PFSK-1 (cell line): ENCODE results near the gene PRR7.

Experiments used
- FOXP2 ChIP-seq: optimal IDR thresholded peaks from 2 replicates; pipeline ENCODE3; 2011; ENCODE audit warnings: borderline replicate concordance, control low read depth, inconsistent platforms; ENCODE audit not compliant: insufficient read depth; ENCODE audit errors: extremely low read length, extremely low read depth
- POLR2AphosphoS5 ChIP-seq: IDR thresholded peaks from 2 replicates; pipeline ENCODE4 v1.6.1; 2012; ENCODE audit warnings: low read depth, mild to moderate bottlenecking, control low read depth, low read length, moderate library complexity
- REST ChIP-seq, 2 experiments: IDR thresholded peaks; 2 replicates each; pipeline versions ENCODE4 v1.6.1 to v1.8.0; 2011 to 2012; ENCODE audit warnings: low read depth in 2 of 2, low read length in 2 of 2, control low read depth in 1 of 2, inconsistent platforms in 1 of 2, mild to moderate bottlenecking in 1 of 2, moderate library complexity in 1 of 2; ENCODE audit not compliant: insufficient read depth in 1 of 2
- SIN3A ChIP-seq: IDR thresholded peaks from 2 replicates; pipeline ENCODE4 v1.6.1; 2012; ENCODE audit warnings: mild to moderate bottlenecking, low read length, moderate library complexity, borderline replicate concordance; ENCODE audit not compliant: insufficient read depth
- TAF1 ChIP-seq: IDR thresholded peaks from 2 replicates; pipeline ENCODE4 v1.6.1; 2012; ENCODE audit warnings: low read length, control low read depth, borderline replicate concordance; ENCODE audit not compliant: insufficient read depth

Gene PRR7

GRCh38 chr5:177447066-177447610 is 524 bp downstream of the PRR7 start:
- no peak for TF ChIP-seq TAF1
- TF ChIP-seq SIN3A: no peak
- TF ChIP-seq FOXP2: no peak
- TF ChIP-seq POLR2AphosphoS5: no peak
- no peak for TF ChIP-seq REST (IDR thresholded peaks at IDR 0.05; ENCODE audit: insufficient read depth in 1 of 2, low read depth in 2 of 2, low read length in 2 of 2)

GRCh38 chr5:177447611-177448243 is 1.1 kb downstream of the PRR7 start:
- TF ChIP-seq TAF1 (no peak), REST (IDR thresholded peaks at IDR 0.05; ENCODE audit: insufficient read depth in 1 of 2, low read depth in 2 of 2, low read length in 2 of 2) (no peak), SIN3A (no peak), FOXP2 (no peak), POLR2AphosphoS5 (no peak)

GRCh38 chr5:177448244-177448950 is 1.8 kb downstream of the PRR7 start:
- TF ChIP-seq REST (IDR thresholded peaks at IDR 0.05; ENCODE audit: insufficient read depth in 1 of 2, low read depth in 2 of 2, low read length in 2 of 2) (no peak), TAF1 (no peak), FOXP2 (no peak), POLR2AphosphoS5 (no peak), SIN3A (no peak)

- TF ChIP-seq SIN3A (no peak), REST (IDR thresholded peaks at IDR 0.05; ENCODE audit: insufficient read depth in 1 of 2, low read depth in 2 of 2, low read length in 2 of 2) (no peak), TAF1 (no peak), POLR2AphosphoS5 (no peak), FOXP2 (no peak)
Measured at GRCh38 chr5:177449140-177450061, 2.8 kb downstream of the PRR7 start.
